ENCODE measurements around the gene DDX55. TPM values are rescaled to one million over a fixed set of nuclear protein-coding genes. Genes with fewer than 3 reads are reported as not detected.

Gene DDX55
- total and polyA plus RNA-seq, 2 of the 13 experiments (the other 11 are each of a cell fraction or from before 2014, with no cell fraction given) = 22.2 to 37.0 TPM

- intact Hi-C loops (cut with micrococcal nuclease; ENCODE audit: unreplicated experiment) = no loop called here
- in situ Hi-C loops (cut with HindIII; ENCODE audit: extremely low pct_ligation_motif_present, low pct_unique_long_range_greater_than_20kb) = no loop called here
- Histone ChIP-seq H4K20me1 (ENCODE audit: insufficient read depth, low read length) (no peaks in the 10 kb centered on the region), H2AFZ (ENCODE audit: low read length) (no peak overlapping the region), H3K27me3 (ENCODE audit: control insufficient read depth in 1 of 2, insufficient read depth in 2 of 2, low read length in 2 of 2) (no peaks in the 10 kb centered on the region), H3K36me3 (replicated peaks in 1 of 2; ENCODE audit: control insufficient read depth in 1 of 2, insufficient read depth in 2 of 2, low read length in 2 of 2) (peaks cover 14 to 46% of the 10 kb centered on the region in 2 experiments), H3K4me3 (replicated peaks in 1 of 3; ENCODE audit: insufficient read depth in 1 of 3, low read depth in 2 of 3, low read length in 3 of 3) (no peak overlapping the region), H3K4me1 (ENCODE audit: insufficient read depth, low read length) (no peaks in the 10 kb centered on the region), H3K27ac (ENCODE audit: extremely low read length, insufficient read depth, low read length) (no peak overlapping the region), H3K79me2 (ENCODE audit: insufficient read depth, low read length) (no peaks in the 10 kb centered on the region), H3K9me3 (ENCODE audit: low read length) (no peaks in the 10 kb centered on the region), H3K9ac (ENCODE audit: insufficient read depth, low read depth, low read length) (no peak overlapping the region), H3K4me2 (ENCODE audit: low read depth, low read length) (no peak overlapping the region)
- ChIA-PET CTCF (ENCODE audit: low intra/inter-chr PET ratio, low total read pairs) (no interaction called here), POLR2A (no interaction called here)
- WGBS (ENCODE audit: low lambda C conversion rate) = 97% methylated on average over 7 of the region's 7 CpGs
- DNase-seq (ENCODE audit: low spot score) (no peak), ATAC-seq (no peak), FAIRE-seq (no peak)
- no TSS peak for BruUV-seq (replicated peaks)
- TF ChIP-seq AFF4 (CRISPR knock-in tag; IDR thresholded peaks at IDR 0.05) = no peak
- TF ChIP-seq IRF1 (CRISPR knock-in tag; IDR thresholded peaks at IDR 0.05; ENCODE audit: low read depth) = no peak
- no peak for TF ChIP-seq ZNF768 (CRISPR knock-in tag; IDR thresholded peaks at IDR 0.05)
- no peak for TF ChIP-seq SNAI1 (CRISPR knock-in tag; IDR thresholded peaks at IDR 0.05; ENCODE audit: borderline replicate concordance)
- TF ChIP-seq RXRA (CRISPR knock-in tag; IDR thresholded peaks at IDR 0.05) = no peak
- TF ChIP-seq ZNF558 (CRISPR knock-in tag; IDR thresholded peaks at IDR 0.05; ENCODE audit: borderline replicate concordance) = no peak
- no peak for TF ChIP-seq NFE2L1 (CRISPR knock-in tag; IDR thresholded peaks at IDR 0.05; ENCODE audit: borderline replicate concordance)
- no peak for TF ChIP-seq ZNF605 (CRISPR knock-in tag; IDR thresholded peaks at IDR 0.05)
- TF ChIP-seq UBTF (CRISPR knock-in tag; IDR thresholded peaks at IDR 0.05) = no peak
- no peak for TF ChIP-seq ZBTB7B (CRISPR knock-in tag; IDR thresholded peaks at IDR 0.05)
- TF ChIP-seq SPEN (CRISPR knock-in tag; IDR thresholded peaks at IDR 0.05; ENCODE audit: low read depth) = no peak
- no peak for TF ChIP-seq THAP9 (CRISPR knock-in tag; IDR thresholded peaks at IDR 0.05; ENCODE audit: borderline replicate concordance)
- no peak for TF ChIP-seq CBX2 (IDR thresholded peaks at IDR 0.05; ENCODE audit: low read depth, low read length)
- no peak for TF ChIP-seq CBX2 (CRISPR knock-in tag; IDR thresholded peaks at IDR 0.05; ENCODE audit: low read depth)
- TF ChIP-seq SOX6 (IDR thresholded peaks at IDR 0.05) = no peak
- TF ChIP-seq SOX6 (CRISPR knock-in tag; IDR thresholded peaks at IDR 0.05) = no peak
- no peak for TF ChIP-seq KDM5B (CRISPR knock-in tag; IDR thresholded peaks at IDR 0.05; ENCODE audit: borderline replicate concordance)
Measured at GRCh38 chr12:123643911-123644310, 42.0 kb downstream of the DDX55 start.

Data from HepG2 (cell line).